SK-N-SH treated with all-trans-retinoic acid at 6 μM for 48 hours (cell line): ENCODE measurements around the gene DMRTC2.

Source experiments
- ARNTL ChIP-seq: fragments of 450-650 bp; formaldehyde crosslinking; IDR thresholded peaks from 2 replicates; pipeline ENCODE4 v1.5.0; 2020; ENCODE audit warnings: low read depth, mild to moderate bottlenecking, moderate library complexity, borderline replicate concordance
- PATZ1 ChIP-seq: fragments of 250-450 bp; sonication (Bioruptor Pico); IDR thresholded peaks from 2 replicates; pipeline ENCODE4 v1.8.0; 2020; ENCODE audit warnings: mild to moderate bottlenecking, moderate library complexity, borderline replicate concordance
- RARB ChIP-seq: fragments of 250-450 bp; sonication (Bioruptor Pico); IDR thresholded peaks from 2 replicates; pipeline ENCODE4 v1.8.0; 2021; ENCODE audit warnings: mild to moderate bottlenecking, moderate library complexity
- SNAI2 ChIP-seq: fragments of 250-450 bp; sonication (Bioruptor Pico); IDR thresholded peaks from 2 replicates; pipeline ENCODE4 v1.5.0; 2020; ENCODE audit warnings: mild to moderate bottlenecking, moderate library complexity
- TSHZ2 ChIP-seq: fragments of 250-450 bp; sonication (Bioruptor Pico); IDR thresholded peaks from 2 replicates; pipeline ENCODE4 v1.5.0; 2020; ENCODE audit warnings: mild to moderate bottlenecking, moderate library complexity

DNA sequence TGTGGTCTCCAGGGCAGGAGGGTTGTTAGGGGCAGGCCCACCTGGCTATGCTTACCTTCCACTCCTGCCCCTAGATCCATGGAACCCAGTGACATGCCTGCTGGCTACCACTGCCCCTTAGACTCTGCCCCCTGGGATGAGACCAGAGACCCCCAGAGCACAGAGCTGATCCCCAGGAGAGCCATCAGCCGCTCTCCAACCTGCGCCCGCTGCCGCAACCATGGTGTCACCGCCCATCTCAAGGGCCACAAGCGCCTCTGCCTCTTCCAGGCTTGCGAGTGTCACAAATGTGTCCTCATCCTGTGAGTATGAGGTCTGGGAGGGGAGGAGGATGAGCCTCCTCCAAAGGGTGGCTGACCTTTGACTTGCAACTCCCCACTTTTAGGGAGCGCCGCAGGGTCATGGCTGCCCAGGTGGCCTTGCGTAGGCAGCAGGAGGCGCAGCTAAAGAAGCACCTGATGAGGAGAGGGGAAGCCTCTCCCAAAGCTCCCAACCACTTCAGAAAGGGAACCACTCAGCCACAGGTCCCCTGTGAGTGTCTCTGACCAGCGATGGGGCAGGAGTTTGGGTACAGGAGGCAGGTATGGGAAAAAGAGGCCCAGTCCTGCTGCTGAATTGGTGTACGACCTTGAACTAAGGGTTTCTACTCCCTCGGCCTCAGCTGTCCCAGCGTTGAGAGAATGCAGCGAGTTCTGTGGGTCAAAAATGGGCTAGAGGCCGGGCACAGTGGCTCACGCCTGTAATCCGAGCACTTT, 2.7 kb downstream of the DMRTC2 start:
- TF ChIP-seq RARB (no peak), PATZ1 (no peak), SNAI2 (CRISPR knock-in tag) (no peak), TSHZ2 (CRISPR knock-in tag) (no peak), ARNTL (no peak)
